ENCODE measurements around the gene WNT10A. TPM values are rescaled to one million over a fixed set of nuclear protein-coding genes. Genes with fewer than 3 reads are reported as not detected.

Gene WNT10A
- total and polyA plus RNA-seq, 8 donors: 4.3 to 6.7 TPM; not detected in 6

DNA sequence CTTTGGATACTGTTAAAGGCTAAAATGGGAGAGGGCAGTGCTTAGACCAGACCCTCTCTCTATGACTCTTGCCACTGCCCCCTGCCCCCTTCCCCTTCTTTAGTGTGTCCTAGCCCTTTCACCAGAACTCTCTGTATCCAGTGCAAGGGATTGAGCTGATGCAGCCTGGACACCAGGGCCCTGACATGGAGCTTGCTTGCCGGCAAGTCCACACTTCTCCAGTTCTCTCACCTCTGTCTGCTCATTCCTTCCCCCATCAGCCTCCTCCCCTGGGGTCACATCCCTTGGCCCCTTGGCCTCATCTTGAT is 22.6 kb upstream of the WNT10A start:
- no peaks in the 10 kb centered on the region for H3K9me3 ChIP-seq
- intact Hi-C loops (cut with DNase I; ENCODE audit: low total_unique reads): loop anchor here (10.0 kb wide), 1 partner anchor 153 kb away; no protein-coding TSS in a partner anchor

DNA sequence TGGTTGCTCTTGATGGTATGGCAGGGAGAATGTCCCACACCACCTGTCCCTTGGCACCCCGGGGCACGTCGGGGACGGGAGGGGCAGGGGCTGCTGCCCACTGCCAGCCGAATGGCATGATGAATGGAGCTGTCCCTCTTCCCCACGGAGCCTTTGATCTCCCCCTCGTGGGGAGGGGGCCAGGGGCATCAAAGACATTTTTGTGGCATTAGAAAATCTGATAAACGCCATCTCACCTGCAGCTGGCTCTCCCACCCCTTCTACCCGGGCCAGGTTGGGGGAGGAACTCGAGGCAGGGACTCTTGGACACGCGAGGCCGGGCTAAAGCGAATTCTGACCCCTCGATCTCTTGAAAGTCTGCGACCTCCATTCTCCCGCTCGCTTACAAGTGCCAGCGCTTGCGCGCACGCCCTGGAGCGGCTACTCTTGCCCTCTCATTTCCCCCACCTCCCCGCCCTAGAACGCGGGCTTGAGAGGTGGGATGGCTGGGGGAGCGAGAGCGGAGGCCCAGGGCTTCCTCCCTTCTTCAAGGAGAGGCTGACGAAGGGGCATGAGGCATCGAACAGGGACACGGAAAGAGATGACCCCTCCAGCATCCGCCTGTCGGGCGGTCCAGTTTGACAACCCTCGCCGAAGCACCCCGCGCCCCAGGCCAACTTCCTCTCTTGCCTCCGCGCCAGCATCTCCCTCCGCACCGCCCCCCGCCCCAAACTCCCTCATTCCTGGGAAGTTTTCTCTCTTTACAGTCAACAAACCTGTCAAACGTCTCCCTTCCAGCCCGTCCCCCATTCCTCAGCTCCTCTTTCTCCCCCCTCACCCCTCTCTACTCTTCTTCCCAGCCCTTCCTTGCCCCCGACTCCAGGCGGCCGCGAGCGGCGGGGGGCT is 21.7 kb upstream of the WNT10A start:
- H3K36me3 ChIP-seq: no peaks in the 10 kb centered on the region
- peaks cover 25 to 99% (median 81%) of the 10 kb centered on the region in 3 donors for H3K27me3 ChIP-seq
- no peak for TF ChIP-seq POLR2AphosphoS5 (IDR thresholded peaks at IDR 0.05)
- TF ChIP-seq, protein P1, sequence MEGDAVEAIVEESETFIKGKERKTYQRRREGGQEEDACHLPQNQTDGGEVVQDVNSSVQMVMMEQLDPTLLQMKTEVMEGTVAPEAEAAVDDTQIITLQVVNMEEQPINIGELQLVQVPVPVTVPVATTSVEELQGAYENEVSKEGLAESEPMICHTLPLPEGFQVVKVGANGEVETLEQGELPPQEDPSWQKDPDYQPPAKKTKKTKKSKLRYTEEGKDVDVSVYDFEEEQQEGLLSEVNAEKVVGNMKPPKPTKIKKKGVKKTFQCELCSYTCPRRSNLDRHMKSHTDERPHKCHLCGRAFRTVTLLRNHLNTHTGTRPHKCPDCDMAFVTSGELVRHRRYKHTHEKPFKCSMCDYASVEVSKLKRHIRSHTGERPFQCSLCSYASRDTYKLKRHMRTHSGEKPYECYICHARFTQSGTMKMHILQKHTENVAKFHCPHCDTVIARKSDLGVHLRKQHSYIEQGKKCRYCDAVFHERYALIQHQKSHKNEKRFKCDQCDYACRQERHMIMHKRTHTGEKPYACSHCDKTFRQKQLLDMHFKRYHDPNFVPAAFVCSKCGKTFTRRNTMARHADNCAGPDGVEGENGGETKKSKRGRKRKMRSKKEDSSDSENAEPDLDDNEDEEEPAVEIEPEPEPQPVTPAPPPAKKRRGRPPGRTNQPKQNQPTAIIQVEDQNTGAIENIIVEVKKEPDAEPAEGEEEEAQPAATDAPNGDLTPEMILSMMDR (IDR thresholded peaks at IDR 0.05): no peak
- no peak for TF ChIP-seq POLR2A (IDR thresholded peaks at IDR 0.05)
- no peak for TF ChIP-seq EP300 (IDR thresholded peaks at IDR 0.05)
- no peaks in the 10 kb centered on the region for H3K9me3 ChIP-seq
- peaks cover 24 to 32% (median 27%) of the 10 kb centered on the region in 4 donors for H3K4me1 ChIP-seq
- intact Hi-C loops (cut with DNase I; ENCODE audit: low total_unique reads): loop anchor here (10.0 kb wide), 1 partner anchor 154 kb away; no protein-coding TSS in a partner anchor
- peak overlapping the region; percentile 35 to 51 (median 44) for H3K4me3 ChIP-seq
- no peak for DNase-seq
- WGBS, 5 donors: 4 to 7% (median 6%) methylated on average over 49 to 51 of the region's 51 CpGs
- no peak overlapping the region for H3K27ac ChIP-seq

More for the DNA sequence above, 22.6 kb upstream of the WNT10A start:
- H3K27me3 ChIP-seq: peaks cover 25 to 99% (median 85%) of the 10 kb centered on the region in 3 donors
- no peak overlapping the region for H3K4me3 ChIP-seq
- H3K27ac ChIP-seq: no peak overlapping the region
- H3K4me1 ChIP-seq: peaks cover 24 to 36% (median 28%) of the 10 kb centered on the region in 4 donors
- H3K36me3 ChIP-seq: no peaks in the 10 kb centered on the region
- TF ChIP-seq POLR2A (IDR thresholded peaks at IDR 0.05): no peak
- TF ChIP-seq, protein P1 (IDR thresholded peaks at IDR 0.05): no peak
- no peak for TF ChIP-seq EP300 (IDR thresholded peaks at IDR 0.05)
- no peak for TF ChIP-seq POLR2AphosphoS5 (IDR thresholded peaks at IDR 0.05)
- DNase-seq: no peak
- WGBS, 5 donors: 0 to 28% (median 13%) methylated on average over 1 of the region's 1 CpG

DNA sequence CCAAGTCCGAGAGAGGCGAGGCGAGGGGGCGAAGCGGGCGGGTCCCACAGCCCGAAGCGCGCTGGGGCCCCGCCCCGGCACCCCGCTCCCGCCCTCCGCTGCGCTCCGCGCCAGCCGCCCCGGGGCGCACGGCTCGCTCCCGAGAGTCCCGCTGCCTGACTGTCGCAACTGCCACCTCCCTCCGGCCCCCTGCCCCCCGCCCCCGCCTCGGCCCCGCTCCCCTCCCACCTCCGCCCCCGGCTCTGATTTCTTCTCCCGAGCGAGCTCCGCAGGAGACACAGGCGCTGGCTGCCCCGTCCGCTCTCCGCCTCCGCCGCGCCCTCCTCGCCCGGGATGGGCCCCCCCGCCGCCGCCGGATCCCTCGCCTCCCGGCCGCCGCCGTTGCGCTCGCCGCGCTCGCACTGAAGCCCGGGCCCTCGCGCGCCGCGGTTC is 21.1 kb upstream of the WNT10A start, which contains the start of gene WNT6:
TSS of gene WNT6 (plus strand) at position 250 of the 432 bp plus-strand sequence. CDS start 233 bp downstream, outside the sequence.
- H3K36me3 ChIP-seq: no peaks in the 10 kb centered on the region
- H3K27ac ChIP-seq: peak within 1 kb of the TSS in 3 of 5 donors; percentile 26 to 51 (median 44)
- 0 to 1% (median 1%) methylated on average over 19 to 64 of the region's 64 CpGs for WGBS, 5 donors
- TF ChIP-seq EP300 (IDR thresholded peaks at IDR 0.05) (no peak), POLR2A (IDR thresholded peaks at IDR 0.05) (no peak), POLR2AphosphoS5 (IDR thresholded peaks at IDR 0.05) (no peak)
- TF ChIP-seq, protein P1 (IDR thresholded peaks at IDR 0.05): no peak
- peak within 1 kb of the TSS; percentile 35 to 51 (median 44) for H3K4me3 ChIP-seq
- DNase-seq: peak in 1 of 2 donors; percentile 62
- intact Hi-C loops (cut with DNase I; ENCODE audit: low total_unique reads): loop anchor here (10.0 kb wide), 1 partner anchor 155 kb away; no protein-coding TSS in a partner anchor
- peaks cover 24 to 32% (median 27%) of the 10 kb centered on the region in 4 donors for H3K4me1 ChIP-seq
- H3K27me3 ChIP-seq: peaks cover 25 to 100% (median 79%) of the 10 kb centered on the region in 3 donors
- H3K9me3 ChIP-seq: no peaks in the 10 kb centered on the region

DNA sequence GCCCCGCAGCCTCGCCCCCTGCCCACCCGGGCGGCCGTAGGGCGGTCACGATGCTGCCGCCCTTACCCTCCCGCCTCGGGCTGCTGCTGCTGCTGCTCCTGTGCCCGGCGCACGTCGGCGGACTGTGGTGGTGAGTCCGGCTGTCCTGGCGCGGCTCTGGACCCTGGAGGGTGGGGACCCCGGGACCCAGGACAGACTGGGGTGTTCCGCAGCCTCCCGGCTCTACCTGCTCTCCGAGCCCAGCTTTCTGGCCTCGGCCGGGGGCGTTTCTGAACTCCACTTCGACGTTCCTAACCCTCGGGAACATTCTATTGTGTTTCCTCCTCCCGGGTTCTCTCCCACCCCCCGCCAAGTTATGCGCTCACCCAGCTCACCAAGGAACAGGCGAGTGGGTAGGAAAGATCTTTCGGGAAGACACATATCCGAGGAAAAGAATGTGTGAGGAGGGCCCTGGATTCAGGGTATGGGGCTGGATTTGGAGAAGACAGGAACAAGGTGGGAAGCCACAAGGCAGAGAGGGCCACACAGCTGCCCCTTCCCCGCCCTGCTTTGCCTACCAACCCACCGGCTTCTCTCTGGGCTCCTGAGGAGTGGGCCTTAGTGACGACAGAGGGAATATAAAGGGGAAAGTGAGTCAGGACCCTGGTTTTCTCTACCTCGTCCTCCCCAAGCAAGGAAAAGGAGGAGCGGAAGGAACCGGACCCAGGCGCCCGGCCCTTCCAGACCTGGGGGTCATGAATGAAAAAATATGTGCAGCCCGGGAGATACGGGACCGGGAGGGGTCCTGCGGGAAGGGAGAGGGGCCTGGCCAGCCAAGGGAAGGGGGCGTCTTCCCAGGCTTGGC is 20.4 kb upstream of the WNT10A start:
- DNase-seq: no peak
- TF ChIP-seq POLR2A (IDR thresholded peaks at IDR 0.05) (no peak), POLR2AphosphoS5 (IDR thresholded peaks at IDR 0.05) (no peak), EP300 (IDR thresholded peaks at IDR 0.05) (no peak)
- TF ChIP-seq, protein P1 (IDR thresholded peaks at IDR 0.05): no peak
- Histone ChIP-seq H3K27ac (peak overlapping the region in 3 of 5 donors; percentile 26 to 51 (median 44)), H3K27me3 (peaks cover 25 to 100% (median 84%) of the 10 kb centered on the region in 3 donors), H3K36me3 (no peaks in the 10 kb centered on the region), H3K4me3 (peak overlapping the region; percentile 35 to 51 (median 44)), H3K4me1 (peaks cover 24 to 32% (median 27%) of the 10 kb centered on the region in 4 donors), H3K9me3 (no peaks in the 10 kb centered on the region)
- intact Hi-C loops (cut with DNase I; ENCODE audit: low total_unique reads): loop anchor here (10.0 kb wide), 1 partner anchor 155 kb away; no protein-coding TSS in a partner anchor
- WGBS, 5 donors: 2 to 5% (median 3%) methylated on average over 25 to 47 of the region's 47 CpGs

Data from stomach (tissue), 9 donors.